HEK293T (cell line): ENCODE results near the gene SDHB.
A peak's percentile ranks its signal among the peaks of the same experiment; 100 is the strongest.

Experiments
- CTCF ChIA-PET: fragments of 350-600 bp; formaldehyde crosslinking; extraction: SDS; loops from one replicate; lab custom pipeline; 2021; ENCODE audit warnings: antibody characterized with exemption, inconsistent platforms; lab: Yijun Ruan, JAX
- POLR2A ChIA-PET: fragments of 350-600 bp; formaldehyde crosslinking; extraction: SDS; loops from one replicate; lab custom pipeline; 2020; ENCODE audit warnings: antibody characterized with exemption, inconsistent platforms; lab: Yijun Ruan, JAX
- DNase-seq: peaks from one replicate; pipeline ENCODE4 v3.0.0; 2012; ENCODE audit warnings: mixed read lengths; ENCODE audit errors: extremely low spot score
- ARNT ChIP-seq: fragments of 450-650 bp; IDR thresholded peaks from 2 replicates; pipeline ENCODE4 v1.6.1; 2017; ENCODE audit warnings: mild to moderate bottlenecking
- BHLHE40 ChIP-seq: fragments of 450-650 bp; IDR thresholded peaks from 2 replicates; pipeline ENCODE4 v1.6.1; 2016; ENCODE audit warnings: mild to moderate bottlenecking, moderate library complexity, borderline replicate concordance
- CTBP1 ChIP-seq: fragments of 450-650 bp; IDR thresholded peaks from 2 replicates; pipeline ENCODE4 v1.6.1; 2016; ENCODE audit warnings: borderline replicate concordance
- ELF4 ChIP-seq: fragments of 450-650 bp; IDR thresholded peaks from 2 replicates; pipeline ENCODE4 v1.6.1; 2017; ENCODE audit warnings: antibody characterized with exemption
- FOXA1 ChIP-seq: fragments of 450-650 bp; IDR thresholded peaks from 2 replicates; pipeline ENCODE4 v1.6.1; 2016; ENCODE audit warnings: mild to moderate bottlenecking
- FOXK2 ChIP-seq: fragments of 450-650 bp; IDR thresholded peaks from 2 replicates; pipeline ENCODE4 v1.6.1; 2016; ENCODE audit warnings: mild to moderate bottlenecking
- FOXM1 ChIP-seq: fragments of 450-650 bp; IDR thresholded peaks from 2 replicates; pipeline ENCODE4 v1.6.1; 2017; ENCODE audit warnings: mild to moderate bottlenecking, borderline replicate concordance
- HDGF ChIP-seq: fragments of 450-650 bp; IDR thresholded peaks from 2 replicates; pipeline ENCODE4 v1.6.1; 2017; ENCODE audit warnings: antibody characterized with exemption, borderline replicate concordance
- L3MBTL2 ChIP-seq: fragments of 450-650 bp; conservative IDR thresholded peaks from 2 replicates; pipeline ENCODE4 v1.6.1; 2016; ENCODE audit warnings: mild to moderate bottlenecking
- LEF1 ChIP-seq: fragments of 450-650 bp; IDR thresholded peaks from 2 replicates; pipeline ENCODE4 v1.6.1; 2017; ENCODE audit warnings: mild to moderate bottlenecking, borderline replicate concordance
- NFRKB ChIP-seq: fragments of 450-650 bp; IDR thresholded peaks from 2 replicates; pipeline ENCODE4 v1.6.1; 2016; ENCODE audit warnings: mild to moderate bottlenecking, moderate library complexity
- PKNOX1 ChIP-seq: fragments of 450-650 bp; IDR thresholded peaks from 2 replicates; pipeline ENCODE4 v1.6.1; 2016
- SP1 ChIP-seq: fragments of 450-650 bp; IDR thresholded peaks from 2 replicates; pipeline ENCODE4 v1.6.1; 2017
- SUZ12 ChIP-seq: fragments of 450-650 bp; IDR thresholded peaks from 2 replicates; pipeline ENCODE4 v1.6.1; 2016; ENCODE audit warnings: mild to moderate bottlenecking
- TARDBP ChIP-seq: fragments of 450-650 bp; IDR thresholded peaks from 2 replicates; pipeline ENCODE4 v1.6.1; 2016
- ZNF384 ChIP-seq: fragments of 450-650 bp; IDR thresholded peaks from 2 replicates; pipeline ENCODE4 v1.6.1; 2016

Gene SDHB

GRCh38 chr1:17053086-17053684 is 647 bp downstream of the SDHB start:
- TF ChIP-seq L3MBTL2, result 0 out of 2 replicates have a peak, but pooled peaks have one; percentile 9
- TF ChIP-seq CTBP1, result no peak
- ChIA-PET CTCF (interaction anchor here (1.8 kb wide), 1 partner anchor 93 kb away, joined by 6 read pairs; no protein-coding TSS in a partner anchor), POLR2A (no interaction called here)
- no peak for DNase-seq

DNA sequence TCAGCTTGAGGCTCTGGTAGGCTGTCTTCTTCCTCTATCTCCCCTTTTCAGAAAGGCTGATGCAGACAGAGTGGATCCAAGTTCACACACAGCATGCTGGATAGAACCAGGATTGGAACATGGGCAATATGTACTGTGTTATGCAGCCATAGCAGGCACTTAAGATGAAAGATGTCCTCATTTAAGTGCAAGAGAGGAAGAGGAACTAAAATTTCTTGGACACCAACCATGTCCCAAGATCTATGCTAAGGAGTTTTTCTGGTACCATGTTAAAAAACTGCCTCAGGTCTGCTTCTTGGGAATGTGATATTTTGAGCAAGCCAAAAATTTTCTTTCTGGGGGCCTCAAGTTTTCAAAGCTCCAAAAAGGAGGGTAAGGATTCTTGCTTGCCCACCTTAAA is 1.2 kb downstream of the SDHB start:
- TF ChIP-seq ARNT, result no peak
- no peak for TF ChIP-seq SP1
- TF ChIP-seq HDGF, result no peak
- TF ChIP-seq BHLHE40, result no peak
- TF ChIP-seq PKNOX1, result no peak
- TF ChIP-seq TARDBP, result no peak
- TF ChIP-seq NFRKB, result no peak
- no peak for TF ChIP-seq CTBP1
- TF ChIP-seq ELF4, result no peak
- no peak for TF ChIP-seq ZNF384
- TF ChIP-seq LEF1, result no peak
- no peak for TF ChIP-seq SUZ12
- no peak for TF ChIP-seq FOXM1
- TF ChIP-seq L3MBTL2, result no peak
- no peak for TF ChIP-seq FOXK2
- ChIA-PET CTCF (interaction anchor here (1.8 kb wide), 1 partner anchor 92 kb away, joined by 6 read pairs; no protein-coding TSS in a partner anchor), POLR2A (interaction anchor here (0.7 kb wide), 1 partner anchor 80 kb away, joined by 3 read pairs; no protein-coding TSS in a partner anchor)
- DNase-seq, result no peak

GRCh38 chr1:17052038-17052437 is 1.8 kb downstream of the SDHB start:
- no peak for DNase-seq
- TF ChIP-seq ZNF384 (no peak), BHLHE40 (no peak), PKNOX1 (no peak), FOXK2 (no peak), SP1 (no peak), TARDBP (no peak), FOXM1 (no peak), CTBP1 (no peak), LEF1 (no peak), FOXA1 (no peak), SUZ12 (no peak), L3MBTL2 (no peak), ELF4 (no peak), NFRKB (no peak), ARNT (no peak), HDGF (no peak)
- ChIA-PET POLR2A (interaction anchor here (0.7 to 1.3 kb wide), 2 partner anchors 80 to 92 kb away, joined by 3 read pairs; no protein-coding TSS in a partner anchor), CTCF (interaction anchor here (1.8 kb wide), 1 partner anchor 92 kb away, joined by 6 read pairs; no protein-coding TSS in a partner anchor)

DNA sequence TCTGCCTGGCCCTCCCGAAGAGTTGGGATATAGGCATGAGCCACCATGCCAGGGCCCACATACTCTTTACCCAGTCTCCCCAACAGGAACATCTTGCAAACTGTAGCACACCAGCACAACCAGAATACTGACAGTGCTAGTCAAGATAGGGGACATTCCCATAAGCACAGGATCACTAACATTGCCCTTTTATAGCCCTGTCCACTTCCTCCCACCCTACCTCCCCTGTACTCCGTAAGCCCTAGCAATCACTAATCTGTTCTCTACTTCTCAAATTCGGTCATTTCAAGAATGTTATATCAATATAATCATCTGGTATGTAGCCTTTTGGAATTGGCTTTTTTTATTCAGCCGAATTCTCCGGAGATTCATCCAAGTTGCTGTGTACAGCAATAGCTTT is 5.9 kb downstream of the SDHB start:
- DNase-seq, result no peak
- CTCF ChIA-PET, result no interaction called here
- no peak for TF ChIP-seq SP1
- no peak for TF ChIP-seq BHLHE40
- no peak for TF ChIP-seq CTBP1
- TF ChIP-seq ELF4, result no peak
- TF ChIP-seq NFRKB, result no peak
- no peak for TF ChIP-seq FOXA1
- TF ChIP-seq SUZ12, result no peak
- no peak for TF ChIP-seq FOXK2
- TF ChIP-seq HDGF, result no peak
- POLR2A ChIA-PET, result interaction anchor here (1.3 kb wide), 2 partner anchors 87 to 143 kb away, joined by 3 read pairs; no protein-coding TSS in a partner anchor

- CTCF ChIA-PET, result interaction anchor here (0.5 to 1.4 kb wide), 5 partner anchors 71 to 95 kb away, joined by 3 to 9 read pairs (median 7); no protein-coding TSS in a partner anchor
Observed at GRCh38 chr1:17046334-17046657, 7.5 kb downstream of the SDHB start.

More at GRCh38 chr1:17046334-17046657, 7.5 kb downstream of the SDHB start:
- POLR2A ChIA-PET, result interaction anchor here (0.8 kb wide), 1 partner anchor 405 kb away, joined by 6 read pairs; no protein-coding TSS in a partner anchor
- TF ChIP-seq ARNT (no peak), FOXM1 (no peak), PKNOX1 (no peak), TARDBP (no peak), FOXK2 (no peak)
- no peak for DNase-seq
